ENCODE data around the gene CITED1.

The CITED1 gene

DNA sequence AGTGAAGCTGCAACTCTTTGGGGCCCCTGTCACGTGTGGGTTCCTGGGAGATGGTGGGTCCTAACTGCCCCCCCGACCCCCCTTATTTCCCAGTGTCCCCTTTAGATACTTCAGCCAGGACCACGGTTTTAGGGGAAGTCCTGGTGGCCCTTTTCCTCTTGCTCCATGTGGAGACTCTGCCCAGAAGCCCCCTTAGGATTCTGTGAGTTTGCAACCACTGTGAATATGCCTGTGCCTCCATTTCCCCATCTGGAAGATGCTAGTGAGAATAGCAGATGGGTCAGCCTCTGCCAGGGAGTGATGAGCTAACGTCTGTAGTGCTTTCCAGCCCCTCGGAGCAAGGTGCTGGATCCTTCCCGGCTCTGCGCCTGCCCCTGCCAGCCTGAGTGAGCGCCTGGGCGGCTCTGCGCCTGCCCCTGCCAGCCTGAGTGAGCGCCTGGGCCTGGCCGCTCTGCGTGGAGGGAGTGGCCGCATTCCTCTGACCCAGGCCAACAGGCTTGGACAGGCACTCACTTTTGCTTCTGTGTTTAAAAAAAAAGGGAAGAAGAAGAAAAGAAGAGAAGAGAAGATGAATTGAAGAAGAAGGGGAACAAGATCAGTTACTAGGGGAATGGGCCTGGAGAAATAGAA is 6.7 kb upstream of the CITED1 start:
- DNase-seq (ENCODE audit: low read depth, low spot score): no peak
- H3K4me3 ChIP-seq (ENCODE audit: low read length): no peak overlapping the region

DNA sequence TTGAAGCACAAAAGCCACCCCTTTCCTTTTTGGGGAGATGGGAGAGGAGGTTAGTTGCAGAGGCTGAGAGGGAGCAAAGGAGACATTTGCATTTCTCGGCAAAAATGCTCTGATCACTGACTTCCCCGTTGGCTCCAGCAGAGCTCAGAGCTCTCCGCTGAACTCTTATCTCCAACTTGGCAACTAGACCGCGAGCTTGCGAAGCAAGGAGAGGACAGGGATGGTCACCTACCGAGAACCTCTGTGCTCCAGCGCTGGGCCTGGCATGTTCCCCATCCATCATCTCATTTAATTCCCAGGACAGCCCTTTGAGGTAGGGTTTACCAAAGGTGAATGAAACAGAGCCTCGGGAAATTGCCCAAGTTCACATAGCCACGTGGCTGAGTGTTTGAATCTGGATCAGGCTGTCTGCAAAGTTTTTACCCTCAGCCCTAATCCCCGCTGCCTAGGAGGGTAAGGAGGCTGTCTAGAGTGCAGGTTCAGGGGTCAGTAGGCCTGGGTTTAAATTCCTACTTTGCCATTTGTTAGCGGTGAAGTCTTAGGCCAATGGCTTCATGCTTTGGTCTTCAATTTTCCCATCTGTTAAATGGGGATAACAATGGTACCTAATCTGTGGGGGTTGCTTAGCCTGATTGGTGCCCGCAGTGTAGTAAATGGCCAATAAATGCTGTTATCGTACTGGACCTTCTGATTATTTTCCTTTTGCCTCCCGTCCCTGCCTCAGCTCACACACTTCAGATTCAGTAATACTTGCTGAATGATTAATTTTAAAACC is 3.8 kb upstream of the CITED1 start:
- no peak for DNase-seq (ENCODE audit: low read depth, low spot score)
- peak overlapping the region; percentile 23 for H3K4me3 ChIP-seq (ENCODE audit: low read length)

DNA sequence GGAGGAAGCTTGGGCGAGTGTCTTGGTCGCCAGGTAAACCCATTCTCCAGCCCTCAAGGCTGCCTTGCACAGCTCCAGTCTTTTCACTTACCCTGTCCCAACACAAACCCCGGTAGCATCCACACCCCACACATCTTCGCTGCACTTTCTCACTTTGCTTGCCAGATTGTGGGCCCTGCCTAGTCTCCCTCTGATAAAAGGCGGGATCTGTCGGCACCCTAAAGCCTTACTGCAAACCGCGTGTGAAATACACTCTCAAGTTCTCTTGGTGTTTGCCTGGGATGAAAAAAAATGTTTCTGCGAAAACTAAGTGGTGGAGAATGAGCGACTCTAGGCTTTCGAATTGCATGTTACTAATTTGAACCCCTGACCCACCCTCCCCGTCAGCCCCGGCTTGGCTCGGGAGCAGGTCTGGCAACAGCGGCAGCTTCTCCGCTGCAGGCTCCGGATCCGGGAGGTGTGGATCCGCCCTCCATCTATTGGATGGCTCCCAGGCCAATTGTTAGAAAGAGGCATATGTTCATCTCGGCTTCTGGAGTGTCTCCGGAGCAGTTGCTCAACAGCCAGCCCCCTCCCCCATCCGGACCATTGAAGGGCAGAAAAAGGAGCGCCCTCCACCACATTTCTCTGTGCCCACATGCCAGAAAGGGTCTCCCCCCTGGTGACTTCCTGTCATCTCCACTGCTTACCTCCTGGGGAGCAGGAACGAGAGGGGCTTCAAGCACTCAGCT is 3.0 kb upstream of the CITED1 start:
- H3K4me3 ChIP-seq (ENCODE audit: low read length): peak overlapping the region; percentile 23
- peak; percentile 55 for DNase-seq (ENCODE audit: low read depth, low spot score)

DNA sequence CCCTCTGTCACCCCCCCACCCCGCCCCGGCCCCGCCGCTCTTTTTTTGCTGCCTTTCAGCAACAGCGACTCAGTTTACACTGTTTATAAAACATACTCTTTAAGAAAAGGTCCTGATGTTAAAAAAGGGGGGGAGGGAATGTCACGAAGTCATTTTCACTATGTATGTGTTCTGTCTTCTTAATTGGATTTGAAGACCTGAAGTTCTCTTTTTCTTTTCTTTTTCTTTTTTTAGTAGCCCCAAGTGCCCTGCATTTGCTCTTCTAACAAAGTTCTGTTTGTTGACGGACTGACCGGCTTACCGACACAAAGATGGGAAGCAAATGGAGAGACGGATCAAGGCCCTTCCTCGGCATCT is 2.5 kb upstream of the CITED1 start:
- H3K4me3 ChIP-seq (ENCODE audit: low read length): peak overlapping the region; percentile 23
- no peak for DNase-seq (ENCODE audit: low read depth, low spot score)

DNA sequence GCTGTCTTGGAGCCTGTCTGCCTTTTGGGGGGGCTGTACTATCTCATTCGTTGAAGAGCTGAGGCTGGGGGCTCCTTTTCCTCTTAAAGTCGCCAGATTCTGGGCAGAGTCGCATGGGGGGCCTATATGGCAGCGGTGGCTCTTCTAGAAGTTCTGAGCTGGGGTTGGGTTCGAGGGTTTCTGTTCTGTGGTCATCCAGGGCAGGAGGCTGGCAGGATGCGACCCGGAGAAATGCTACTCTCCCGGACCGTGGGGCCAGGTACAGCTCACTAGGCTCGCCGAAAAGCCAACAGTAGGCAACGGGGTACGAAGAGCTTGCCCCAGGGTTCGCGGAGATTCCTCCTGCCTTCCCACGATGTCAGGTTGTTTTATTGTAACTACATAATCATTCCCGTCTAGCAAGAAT is 1.9 kb upstream of the CITED1 start:
- no peak for DNase-seq (ENCODE audit: low read depth, low spot score)
- H3K4me3 ChIP-seq (ENCODE audit: low read length): no peak overlapping the region

DNA sequence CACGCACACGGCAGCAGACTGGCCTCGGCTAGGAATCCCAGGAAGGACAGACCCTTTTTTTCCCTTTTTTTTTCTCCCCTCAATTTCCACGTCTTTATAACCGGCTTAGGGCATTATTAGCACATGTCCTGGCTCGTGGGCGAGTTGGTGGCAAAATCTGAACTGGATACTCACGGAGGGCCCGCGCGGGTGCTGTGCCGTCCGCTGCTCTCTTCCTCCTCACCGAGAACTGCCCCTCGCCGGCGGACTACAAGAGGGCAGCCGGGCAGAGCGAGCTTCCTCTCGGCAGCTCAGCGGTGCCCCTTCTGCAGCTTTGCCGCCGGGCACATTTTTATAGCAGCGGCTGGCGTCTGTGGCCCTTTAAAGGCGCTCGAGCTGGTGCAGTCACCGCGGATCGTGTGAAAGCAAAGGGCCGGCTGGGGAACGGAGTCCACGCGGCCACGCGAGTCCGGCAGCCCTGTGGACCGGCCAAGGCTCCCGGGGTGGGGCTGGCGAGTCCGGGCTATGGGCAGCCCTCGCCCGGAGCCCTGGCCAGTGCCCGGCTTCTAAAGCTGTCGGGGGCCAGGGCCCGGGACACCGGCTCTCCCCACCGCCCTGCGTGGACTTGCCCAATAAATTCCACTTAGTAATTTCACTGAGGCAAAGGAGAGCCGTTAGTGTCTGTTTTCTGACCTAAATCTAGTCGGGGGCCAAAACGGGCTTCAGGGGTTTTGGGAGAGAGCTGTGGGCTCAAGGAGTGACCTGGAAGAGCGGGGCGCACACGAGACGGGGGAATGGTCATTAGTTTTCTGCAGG is 1.3 kb upstream of the CITED1 start:
- peak overlapping the region; percentile 54 for H3K4me3 ChIP-seq (ENCODE audit: low read length)
- DNase-seq (ENCODE audit: low read depth, low spot score): peak; percentile 28

DNA sequence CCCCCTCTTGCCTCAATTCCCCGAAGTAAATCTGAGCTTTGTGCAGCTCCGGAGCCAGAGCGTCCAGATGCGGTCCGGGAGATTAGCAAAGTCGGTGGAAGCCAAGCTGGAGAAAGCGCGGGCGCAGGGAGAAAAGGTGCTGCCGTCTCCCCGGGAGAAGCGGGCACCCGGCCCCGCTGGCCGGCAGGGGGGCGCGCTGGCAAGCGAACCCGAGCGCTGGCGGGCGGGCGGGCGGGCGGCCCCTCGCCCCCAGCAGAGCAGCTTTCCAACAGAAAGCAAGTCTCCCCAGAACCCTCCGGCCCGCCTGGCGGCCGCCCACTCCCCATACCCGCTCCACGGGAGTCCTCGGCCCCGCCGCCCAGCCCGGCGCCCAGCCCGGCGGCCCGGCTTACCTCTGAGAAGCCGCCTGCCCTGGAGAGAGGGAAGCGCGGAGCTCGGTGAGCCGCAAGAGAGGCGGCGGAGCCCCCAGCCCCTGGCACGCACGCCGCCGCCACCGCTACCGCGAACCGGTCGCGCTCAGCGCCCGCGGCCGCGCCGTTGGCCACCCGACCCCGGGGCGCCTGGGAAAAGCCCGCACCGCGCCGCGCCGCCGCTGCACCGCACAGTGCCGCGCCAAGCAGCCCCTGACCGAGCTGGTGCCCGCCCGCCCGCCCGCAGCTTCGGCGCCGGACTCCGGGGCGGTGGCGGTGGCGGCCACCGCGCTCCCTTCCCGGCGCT is 529 bp upstream of the CITED1 start:
- H3K4me3 ChIP-seq (ENCODE audit: low read length): peak overlapping the region; percentile 54
- DNase-seq (ENCODE audit: low read depth, low spot score): no peak

DNA sequence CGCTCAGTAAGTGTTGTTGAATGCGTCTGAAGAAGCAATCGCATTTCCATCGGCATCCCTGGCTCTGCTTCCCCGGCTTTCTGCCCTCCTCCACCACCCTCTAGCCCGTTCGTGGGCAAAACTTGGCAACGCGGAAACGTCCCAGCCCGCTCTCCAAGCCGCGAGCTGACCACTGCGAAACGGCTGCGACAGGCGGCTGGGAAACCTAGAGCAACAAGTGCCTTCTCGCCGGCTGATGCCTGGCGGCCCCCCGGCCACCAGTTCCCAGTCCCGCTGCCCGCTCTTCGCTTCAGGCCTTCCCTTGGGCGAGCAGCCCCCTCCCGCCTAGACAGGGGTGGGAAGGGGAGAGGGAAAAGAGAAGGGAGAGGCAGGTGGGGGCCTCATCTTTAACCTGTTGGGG is 837 bp downstream of the CITED1 start:
- no peak for DNase-seq (ENCODE audit: low read depth, low spot score)
- H3K4me3 ChIP-seq (ENCODE audit: low read length): no peak overlapping the region

DNA sequence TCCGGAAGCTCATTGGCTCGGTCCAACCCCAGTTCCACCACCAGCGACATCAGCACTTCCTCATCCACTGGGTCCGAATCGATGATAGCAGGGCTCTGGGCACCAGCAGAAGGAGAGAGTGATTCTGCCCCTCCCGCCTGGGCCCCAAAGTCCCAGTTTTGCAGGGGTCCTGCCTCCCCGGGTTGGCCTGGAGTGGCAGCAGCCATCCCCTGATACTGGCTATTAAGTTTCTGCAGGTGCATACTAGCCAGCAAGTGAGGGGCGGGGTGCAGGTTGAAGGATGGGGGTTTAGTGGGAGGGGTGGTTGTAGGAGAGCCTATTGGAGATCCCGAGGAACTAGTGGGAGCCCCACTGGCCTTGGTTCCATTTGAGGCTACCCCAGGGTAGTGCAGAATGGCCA is 3.9 kb downstream of the CITED1 start:
- DNase-seq (ENCODE audit: low read depth, low spot score): no peak
- no peak overlapping the region for H3K4me3 ChIP-seq (ENCODE audit: low read length)

DNA sequence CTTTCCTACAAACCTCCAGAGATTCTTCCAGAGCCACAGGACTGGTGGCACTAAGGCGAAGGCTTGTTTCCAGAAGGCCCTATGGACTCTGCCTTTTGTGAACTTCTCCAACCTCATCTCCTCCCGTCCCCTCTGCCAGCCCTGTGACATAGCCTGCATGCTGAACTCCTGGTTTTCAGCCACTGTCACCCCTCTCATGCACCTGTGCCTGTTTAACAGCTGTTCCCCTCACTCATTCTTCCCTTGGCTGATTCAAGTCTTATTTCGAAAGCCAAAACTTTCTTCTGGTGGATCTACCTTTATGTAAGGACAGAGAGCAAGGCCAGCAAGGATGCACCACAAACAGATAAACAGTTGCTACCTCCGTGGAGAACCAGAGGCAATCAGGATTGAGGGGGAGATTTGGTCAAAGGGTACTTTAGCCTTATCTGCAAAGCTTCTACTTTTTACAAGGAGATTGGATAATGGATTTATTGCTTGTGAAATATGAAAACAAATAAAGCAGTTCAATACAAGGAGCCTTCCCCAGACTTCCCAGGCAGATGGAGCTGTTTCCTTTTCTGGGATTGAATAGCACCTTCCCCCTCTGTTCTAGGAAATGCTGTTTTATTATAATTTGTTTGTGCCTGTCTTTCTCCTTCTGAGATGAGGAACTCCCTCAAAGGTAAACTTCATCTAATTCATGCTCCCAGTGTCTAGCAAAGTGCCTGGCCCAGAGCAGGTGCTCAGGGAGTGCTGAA is 5.7 kb downstream of the CITED1 start:
- DNase-seq (ENCODE audit: low read depth, low spot score): no peak
- no peak overlapping the region for H3K4me3 ChIP-seq (ENCODE audit: low read length)

DNA sequence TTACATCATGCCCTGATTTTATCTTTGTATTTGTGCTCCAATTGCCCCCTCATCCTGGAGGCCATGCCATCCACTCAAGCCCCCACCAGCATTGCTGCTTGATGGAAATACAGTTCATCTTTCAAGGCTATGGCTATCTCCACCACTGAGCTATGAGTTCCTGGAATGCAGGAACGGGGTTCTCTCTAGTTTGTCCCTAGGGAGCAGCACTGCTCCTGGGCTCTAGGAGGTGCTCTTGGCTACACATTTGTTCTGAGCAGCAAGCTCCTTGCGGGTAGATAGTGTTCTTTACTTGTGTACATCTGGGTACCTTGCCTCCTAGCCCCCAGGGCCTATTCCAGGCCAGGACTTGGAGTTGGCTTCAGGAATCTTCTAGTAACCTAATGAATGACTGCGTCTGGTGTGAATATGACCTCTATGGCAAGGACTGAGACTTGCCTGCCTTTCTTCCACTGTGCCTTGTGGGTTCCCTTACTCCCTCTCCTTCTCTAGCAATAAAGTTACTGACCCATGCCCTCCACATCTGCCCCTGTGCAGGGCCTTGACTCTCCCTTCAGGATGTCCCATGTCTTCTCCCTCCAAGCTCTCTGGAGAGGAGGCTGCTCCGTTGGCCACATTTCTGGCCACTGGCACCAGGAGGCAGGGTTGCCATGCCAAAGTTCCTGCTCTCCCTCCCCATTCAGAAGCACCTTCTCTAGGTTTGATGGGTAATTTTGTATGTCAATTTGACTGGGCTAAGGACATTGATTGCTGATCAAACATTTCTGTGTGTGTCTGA is 7.6 kb downstream of the CITED1 start:
- no peak for DNase-seq (ENCODE audit: low read depth, low spot score)
- H3K4me3 ChIP-seq (ENCODE audit: low read length): no peak overlapping the region

DNA sequence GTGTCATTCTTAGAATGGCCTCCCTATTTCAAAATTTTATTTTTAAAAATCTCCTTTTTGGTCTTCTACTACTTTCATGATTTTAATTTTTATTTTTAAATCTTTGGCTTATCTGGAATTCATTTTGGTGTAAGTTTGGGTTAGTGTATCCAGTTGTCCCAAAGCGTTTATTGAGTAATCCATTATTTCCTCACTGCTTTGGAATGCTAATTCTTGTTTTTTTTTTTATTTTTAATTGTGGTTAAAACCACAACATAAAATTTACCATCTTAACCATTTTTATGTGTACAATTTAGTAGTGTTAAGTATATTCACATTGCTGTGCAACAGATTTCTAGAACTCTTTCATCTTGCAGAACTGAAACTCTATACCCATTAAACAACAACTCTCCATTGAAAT is 8.7 kb downstream of the CITED1 start:
- no peak for DNase-seq (ENCODE audit: low read depth, low spot score)
- H3K4me3 ChIP-seq (ENCODE audit: low read length): no peak overlapping the region

DNA sequence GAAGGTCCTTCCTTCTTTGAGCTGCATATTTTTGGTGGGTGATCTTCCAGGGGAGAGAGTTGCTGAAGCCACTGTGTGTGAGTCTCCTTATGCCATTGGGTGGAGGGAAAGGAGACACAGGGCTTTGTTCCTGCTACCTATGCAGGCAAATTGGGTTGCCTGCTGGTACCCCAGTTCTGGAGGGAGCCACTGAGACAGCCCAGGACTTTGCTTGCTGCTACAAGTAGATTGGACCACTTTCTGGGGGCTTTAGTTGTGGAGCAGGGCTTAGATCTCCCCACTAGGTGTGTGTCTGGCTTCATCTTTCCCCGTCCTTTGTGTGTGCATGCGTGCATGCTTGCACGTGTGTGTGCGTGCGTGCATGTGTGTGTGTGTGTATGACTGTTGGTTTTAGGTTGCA is 10.0 kb downstream of the CITED1 start:
- H3K4me3 ChIP-seq (ENCODE audit: low read length): no peak overlapping the region
- no peak for DNase-seq (ENCODE audit: low read depth, low spot score)

DNA sequence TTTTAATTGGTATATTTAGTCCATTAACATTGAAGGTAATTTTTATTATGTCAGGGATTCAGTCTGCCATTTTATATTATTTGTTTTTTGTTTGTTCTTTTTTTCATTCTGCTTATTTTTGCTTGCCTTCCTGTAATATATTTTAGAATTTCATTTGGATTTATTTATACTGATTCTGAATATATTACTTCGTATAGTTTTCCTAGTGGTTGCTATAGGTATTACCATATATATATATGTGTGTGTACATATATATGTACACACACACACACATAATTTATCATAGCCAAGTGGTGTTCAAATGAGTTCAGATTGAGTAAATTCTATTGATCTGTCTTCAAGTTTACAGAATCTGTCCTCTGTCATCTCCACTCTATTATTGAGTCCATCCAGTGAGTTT is 11.2 kb downstream of the CITED1 start:
- no peak for DNase-seq (ENCODE audit: low read depth, low spot score)
- no peak overlapping the region for H3K4me3 ChIP-seq (ENCODE audit: low read length)

DNA sequence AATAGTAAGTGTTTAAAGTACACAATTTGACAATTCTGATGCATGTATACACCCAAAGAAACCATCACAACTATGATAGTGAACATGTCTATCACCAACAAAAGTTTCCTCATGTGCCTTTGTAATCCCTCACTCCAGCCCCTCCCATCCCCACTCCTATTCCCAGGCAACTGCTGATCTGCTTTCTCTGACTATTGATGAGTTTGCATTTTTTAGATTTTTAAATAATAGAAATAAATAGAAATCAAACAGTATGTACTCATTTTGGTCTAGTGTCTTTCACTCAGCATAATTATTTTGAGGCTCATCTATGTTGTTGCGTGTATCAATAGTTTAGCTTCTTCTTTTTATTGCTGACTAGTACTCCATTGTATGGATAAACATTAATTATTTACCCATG is 23.4 kb downstream of the CITED1 start:
- no peak overlapping the region for H3K4me3 ChIP-seq (ENCODE audit: low read length)
- no peak for DNase-seq (ENCODE audit: low read depth, low spot score)

DNA sequence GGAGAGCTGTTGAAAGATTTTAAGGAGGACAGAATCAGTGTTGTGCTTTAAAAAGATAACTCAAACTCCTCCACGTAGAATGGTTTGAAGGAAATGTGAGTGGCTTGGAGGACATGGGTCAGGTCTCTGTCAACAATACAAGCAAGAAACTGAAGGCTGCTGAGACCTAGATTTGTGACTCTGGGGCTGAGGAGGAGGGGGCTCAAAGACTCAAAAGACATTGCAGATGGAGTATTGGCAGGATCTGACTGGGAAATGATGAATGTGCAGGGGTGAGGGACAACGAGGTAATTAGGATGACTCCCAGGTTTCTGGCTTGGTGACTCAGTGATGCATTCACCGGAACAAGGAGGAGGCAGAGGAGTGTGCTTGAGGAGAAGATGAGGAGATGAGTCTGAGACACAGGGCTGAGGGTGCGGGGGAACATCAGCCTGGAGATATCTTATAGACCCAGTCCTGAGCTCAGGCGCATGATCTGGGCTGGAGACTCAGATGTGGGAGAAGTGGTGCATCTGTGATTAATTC is 25.3 kb downstream of the CITED1 start:
- DNase-seq (ENCODE audit: low read depth, low spot score): no peak
- no peak overlapping the region for H3K4me3 ChIP-seq (ENCODE audit: low read length)

DNA sequence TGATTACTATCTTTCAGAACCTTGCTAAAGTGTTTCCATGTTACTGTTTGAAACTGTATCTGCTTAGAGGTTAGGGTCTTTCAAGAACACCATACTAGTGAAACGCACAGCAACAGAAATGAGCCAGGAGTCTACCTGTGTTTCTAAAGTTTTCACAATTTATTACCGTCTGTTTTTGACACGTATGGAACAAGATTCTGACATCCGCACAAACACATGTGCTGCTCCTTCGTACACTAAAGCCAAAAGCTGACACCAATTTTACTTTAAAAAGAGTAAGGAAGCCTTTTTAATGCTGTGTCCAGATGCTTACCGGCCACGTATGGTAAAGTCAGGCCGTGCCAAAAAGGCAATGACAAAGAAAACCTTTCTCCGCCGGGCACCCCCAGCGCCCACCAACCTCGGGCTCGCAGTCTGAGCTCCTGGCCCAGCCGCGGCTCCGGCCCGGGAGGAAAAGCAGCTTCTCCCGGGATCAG is 29.2 kb downstream of the CITED1 start:
- peak overlapping the region; percentile 65 for H3K4me3 ChIP-seq (ENCODE audit: low read length)
- no peak for DNase-seq (ENCODE audit: low read depth, low spot score)

Measured in Jurkat, Clone E6-1 (cell line).